Measurements from ENCODE around the gene CLC.
"Not testable (repeated sequence)": the region's sequence is repeated elsewhere in the genome, so short reads cannot be mapped to it uniquely, and the experiment has no call there.

The CLC gene

GRCh38 chr19:39737891-39738290 is at the start of gene CLC:
CLC (minus strand) TSS chr19:39738029; CDS start chr19:39737952, 77 bp downstream.
- Histone ChIP-seq H3K4me1 (no peaks in the 10 kb centered on the region), H3K4me3 (no peak within 1 kb of the TSS), H3K27me3 (ENCODE audit: low read depth) (no peaks in the 10 kb centered on the region; the same call in 1 of the 2 replicates), H3K9me3 (no peaks in the 10 kb centered on the region), H3K36me3 (replicated peaks) (no peaks in the 10 kb centered on the region)
- no peak for DNase-seq (ENCODE audit: low spot score in 2 of 2)
- in situ Hi-C loops (cut with MboI; ENCODE audit: low sequenced_read_pairs) = no loop called here

GRCh38 chr19:39780894-39781293 is 43.1 kb upstream of the CLC start:
- Histone ChIP-seq H3K9me3 (no peaks in the 10 kb centered on the region), H3K27me3 (ENCODE audit: low read depth) (no peaks in the 10 kb centered on the region; the same call in none of the 2 replicates), H3K4me1 (no peaks in the 10 kb centered on the region), H3K36me3 (replicated peaks) (no peaks in the 10 kb centered on the region), H3K4me3 (no peak overlapping the region)
- in situ Hi-C loops (cut with MboI; ENCODE audit: low sequenced_read_pairs) = no loop called here
- DNase-seq (ENCODE audit: low spot score in 2 of 2) = no peak

GRCh38 chr19:39778763-39779162 is 40.9 kb upstream of the CLC start, which contains the start of gene LEUTX:
LEUTX (plus strand) TSS chr19:39778854; CDS start chr19:39778921, 67 bp downstream.
- Histone ChIP-seq H3K4me1 (no peaks in the 10 kb centered on the region), H3K27me3 (ENCODE audit: low read depth) (no peaks in the 10 kb centered on the region; the same call in none of the 2 replicates), H3K4me3 (no peak within 1 kb of the TSS), H3K9me3 (no peaks in the 10 kb centered on the region), H3K36me3 (replicated peaks) (no peaks in the 10 kb centered on the region)
- in situ Hi-C loops (cut with MboI; ENCODE audit: low sequenced_read_pairs) = no loop called here
- DNase-seq (ENCODE audit: low spot score in 2 of 2) = no peak

GRCh38 chr19:39768786-39769185 is 31.0 kb upstream of the CLC start:
- Histone ChIP-seq H3K27me3 (ENCODE audit: low read depth) (no peaks in the 10 kb centered on the region), H3K4me3 (no peak overlapping the region), H3K36me3 (replicated peaks) (no peaks in the 10 kb centered on the region), H3K4me1 (no peaks in the 10 kb centered on the region), H3K9me3 (no peaks in the 10 kb centered on the region)
- in situ Hi-C loops (cut with MboI; ENCODE audit: low sequenced_read_pairs) = no loop called here
- no peak for DNase-seq (ENCODE audit: low spot score in 2 of 2)

- H3K9me3 ChIP-seq = no peaks in the 10 kb centered on the region
- no peaks in the 10 kb centered on the region for H3K36me3 ChIP-seq (replicated peaks)
- no peak for DNase-seq (ENCODE audit: low spot score in 2 of 2)
- H3K27me3 ChIP-seq (ENCODE audit: low read depth) = no peaks in the 10 kb centered on the region
- no peak overlapping the region for H3K4me3 ChIP-seq
- no peaks in the 10 kb centered on the region for H3K4me1 ChIP-seq
- in situ Hi-C loops (cut with MboI; ENCODE audit: low sequenced_read_pairs) = no loop called here
Measured at GRCh38 chr19:39768334-39768733, 30.5 kb upstream of the CLC start.

- H3K27me3 ChIP-seq (ENCODE audit: low read depth) = no peaks in the 10 kb centered on the region
- in situ Hi-C loops (cut with MboI; ENCODE audit: low sequenced_read_pairs) = no loop called here
Measured at GRCh38 chr19:39765091-39766076, 27.6 kb upstream of the CLC start.

GRCh38 chr19:39761851-39762250 is 24.0 kb upstream of the CLC start:
- H3K4me1 ChIP-seq; H3K9me3 ChIP-seq; H3K27me3 ChIP-seq (ENCODE audit: low read depth); H3K36me3 ChIP-seq (replicated peaks); DNase-seq (ENCODE audit: low spot score in 2 of 2); H3K4me3 ChIP-seq; in situ Hi-C loops (cut with MboI; ENCODE audit: low sequenced_read_pairs): not testable (repeated sequence)

More at GRCh38 chr19:39765091-39766076, 27.6 kb upstream of the CLC start:
- Histone ChIP-seq H3K4me1 (no peaks in the 10 kb centered on the region), H3K9me3 (no peaks in the 10 kb centered on the region), H3K36me3 (replicated peaks) (no peaks in the 10 kb centered on the region), H3K4me3 (no peak overlapping the region)
- DNase-seq (ENCODE audit: low spot score in 2 of 2) = peak; percentile 17 to 79

GRCh38 chr19:39759457-39760184 is 21.8 kb upstream of the CLC start:
- Histone ChIP-seq H3K27me3 (ENCODE audit: low read depth) (peaks cover 11% of the 10 kb centered on the region), H3K4me3 (no peak overlapping the region), H3K9me3 (no peaks in the 10 kb centered on the region), H3K4me1 (no peaks in the 10 kb centered on the region), H3K36me3 (replicated peaks) (no peaks in the 10 kb centered on the region)
- in situ Hi-C loops (cut with MboI; ENCODE audit: low sequenced_read_pairs) = no loop called here
- no peak for DNase-seq (ENCODE audit: low spot score in 2 of 2)

- Histone ChIP-seq H3K4me1 (no peaks in the 10 kb centered on the region), H3K36me3 (replicated peaks) (no peaks in the 10 kb centered on the region), H3K4me3 (no peak overlapping the region), H3K27me3 (ENCODE audit: low read depth) (peaks cover 27% of the 10 kb centered on the region), H3K9me3 (no peaks in the 10 kb centered on the region)
- in situ Hi-C loops (cut with MboI; ENCODE audit: low sequenced_read_pairs) = no loop called here
- no peak for DNase-seq (ENCODE audit: low spot score in 2 of 2)
Measured at GRCh38 chr19:39754971-39755370, 17.1 kb upstream of the CLC start.

- H3K4me3 ChIP-seq = no peak overlapping the region
- no peaks in the 10 kb centered on the region for H3K9me3 ChIP-seq
- no peaks in the 10 kb centered on the region for H3K4me1 ChIP-seq
- H3K27me3 ChIP-seq (ENCODE audit: low read depth) = peaks cover 27% of the 10 kb centered on the region
- no peak for DNase-seq (ENCODE audit: low spot score in 2 of 2)
- H3K36me3 ChIP-seq (replicated peaks) = no peaks in the 10 kb centered on the region
- in situ Hi-C loops (cut with MboI; ENCODE audit: low sequenced_read_pairs) = no loop called here
Measured at GRCh38 chr19:39754544-39754943, 16.7 kb upstream of the CLC start.

- Histone ChIP-seq H3K36me3 (replicated peaks) (no peaks in the 10 kb centered on the region), H3K4me1 (no peaks in the 10 kb centered on the region), H3K4me3 (no peak overlapping the region), H3K9me3 (no peaks in the 10 kb centered on the region), H3K27me3 (ENCODE audit: low read depth) (peaks cover 31% of the 10 kb centered on the region)
- in situ Hi-C loops (cut with MboI; ENCODE audit: low sequenced_read_pairs) = no loop called here
- no peak for DNase-seq (ENCODE audit: low spot score in 2 of 2)
Measured at GRCh38 chr19:39752795-39753194, 15.0 kb upstream of the CLC start.

GRCh38 chr19:39752390-39752789 is 14.6 kb upstream of the CLC start:
- Histone ChIP-seq H3K27me3 (ENCODE audit: low read depth) (peaks cover 31% of the 10 kb centered on the region), H3K36me3 (replicated peaks) (no peaks in the 10 kb centered on the region)

GRCh38 chr19:39749981-39750380 is 12.2 kb upstream of the CLC start:
- H3K4me3 ChIP-seq = no peak overlapping the region
- no peaks in the 10 kb centered on the region for H3K36me3 ChIP-seq (replicated peaks)
- H3K9me3 ChIP-seq = no peaks in the 10 kb centered on the region
- H3K4me1 ChIP-seq = no peaks in the 10 kb centered on the region
- in situ Hi-C loops (cut with MboI; ENCODE audit: low sequenced_read_pairs) = no loop called here
- no peak for DNase-seq (ENCODE audit: low spot score in 2 of 2)
- H3K27me3 ChIP-seq (ENCODE audit: low read depth) = peaks cover 23% of the 10 kb centered on the region

More at GRCh38 chr19:39752390-39752789, 14.6 kb upstream of the CLC start:
- DNase-seq (ENCODE audit: low spot score in 2 of 2) = no peak
- Histone ChIP-seq H3K4me1 (no peaks in the 10 kb centered on the region), H3K9me3 (no peaks in the 10 kb centered on the region), H3K4me3 (no peak overlapping the region)
- in situ Hi-C loops (cut with MboI; ENCODE audit: low sequenced_read_pairs) = no loop called here
